H9 (cell line): ENCODE measurements around the gene MINDY4. TPM values are rescaled to one million over a fixed set of nuclear protein-coding genes. Genes with fewer than 3 reads are reported as not detected.

Experiments
- DNase-seq: peaks from one replicate; pipeline ENCODE4 v3.0.0-alpha.2; 2017
- H2AFZ ChIP-seq: one replicate; pipeline ENCODE4 v1.6.1; 2013; ENCODE audit warnings: mild to moderate bottlenecking, low read length, control low read depth, moderate library complexity
- H2AK5ac ChIP-seq: 2 replicates; pipeline ENCODE4 v1.6.1; 2013; ENCODE audit warnings: low read length, control low read depth, mixed read lengths; ENCODE audit not compliant: insufficient read length
- H2BK120ac ChIP-seq: one replicate; pipeline ENCODE4 v1.6.1; 2013; ENCODE audit warnings: low read depth, mild to moderate bottlenecking, low read length, control low read depth, inconsistent platforms; ENCODE audit not compliant: poor library complexity, severe bottlenecking
- H2BK12ac ChIP-seq: 2 replicates; pipeline ENCODE4 v1.6.1; 2013; ENCODE audit warnings: low read length, control low read depth, mixed read lengths, low read depth; ENCODE audit not compliant: insufficient read length
- H2BK15ac ChIP-seq: 2 replicates; pipeline ENCODE4 v1.6.1; 2013; ENCODE audit warnings: low read depth, low read length, control low read depth
- H2BK20ac ChIP-seq: one replicate; pipeline ENCODE4 v1.6.1; 2013; ENCODE audit warnings: low read depth, mild to moderate bottlenecking, low read length, control low read depth, inconsistent platforms; ENCODE audit not compliant: poor library complexity, severe bottlenecking
- H2BK5ac ChIP-seq: 2 replicates; pipeline ENCODE4 v1.6.1; 2013; ENCODE audit warnings: low read length, control low read depth, mixed read lengths; ENCODE audit not compliant: insufficient read length
- H3K14ac ChIP-seq: 2 replicates; pipeline ENCODE4 v1.6.1; 2013; ENCODE audit warnings: low read length, control low read depth; ENCODE audit not compliant: insufficient read depth
- H3K18ac ChIP-seq: 2 replicates; pipeline ENCODE4 v1.6.1; 2013; ENCODE audit warnings: low read depth, mild to moderate bottlenecking, mixed read lengths, low read length, control low read depth; ENCODE audit not compliant: insufficient read length
- H3K23ac ChIP-seq: 2 replicates; pipeline ENCODE4 v1.6.1; 2013; ENCODE audit warnings: low read length, control low read depth, mixed read lengths, low read depth; ENCODE audit not compliant: insufficient read length
- H3K23me2 ChIP-seq: 2 replicates; pipeline ENCODE4 v1.6.1; 2013; ENCODE audit warnings: low read depth, mild to moderate bottlenecking, mixed read lengths, low read length, control low read depth; ENCODE audit not compliant: insufficient read length, poor library complexity, severe bottlenecking
- H3K27ac ChIP-seq: 2 replicates; pipeline ENCODE4 v1.5.1; 2013; ENCODE audit warnings: low read length, control low read depth, mixed read lengths, low read depth; ENCODE audit not compliant: insufficient read length
- H3K27me3 ChIP-seq: 2 replicates; pipeline ENCODE4 v1.6.1; 2013; ENCODE audit warnings: low read length, control low read depth, inconsistent platforms; ENCODE audit not compliant: insufficient read depth
- H3K4ac ChIP-seq: 2 replicates; pipeline ENCODE4 v1.6.1; 2013; ENCODE audit warnings: low read depth, mild to moderate bottlenecking, control low read depth, inconsistent platforms, low read length, moderate library complexity
- H3K4me1 ChIP-seq: 2 replicates; pipeline ENCODE4 v1.6.1; 2013; ENCODE audit warnings: low read length, control low read depth, inconsistent platforms; ENCODE audit not compliant: insufficient read depth
- H3K4me2 ChIP-seq: 2 replicates; pipeline ENCODE4 v1.6.1; 2013; ENCODE audit warnings: low read length, control low read depth, mixed read lengths; ENCODE audit not compliant: insufficient read length, insufficient read depth
- H3K56ac ChIP-seq: 2 replicates; pipeline ENCODE4 v1.6.1; 2013; ENCODE audit warnings: low read depth, mild to moderate bottlenecking, mixed read lengths, low read length, control low read depth; ENCODE audit not compliant: insufficient read length
- H3K79me1 ChIP-seq: 2 replicates; pipeline ENCODE4 v1.6.1; 2013; ENCODE audit warnings: low read depth, mild to moderate bottlenecking, moderate library complexity, low read length, control low read depth, inconsistent platforms; ENCODE audit not compliant: insufficient read depth, poor library complexity, severe bottlenecking
- H3K79me2 ChIP-seq: 2 replicates; pipeline ENCODE4 v1.6.1; 2013; ENCODE audit warnings: low read length, control low read depth, inconsistent platforms; ENCODE audit not compliant: insufficient read depth
- H3K9ac ChIP-seq: 2 replicates; pipeline ENCODE4 v1.6.1; 2013; ENCODE audit warnings: low read length, control low read depth, mixed read lengths; ENCODE audit not compliant: insufficient read length; ENCODE audit errors: extremely low read depth
- H3K9me3 ChIP-seq: one replicate; pipeline ENCODE4 v1.6.1; 2013; ENCODE audit warnings: low read depth, low read length, inconsistent platforms; ENCODE audit not compliant: control insufficient read depth
- H3T11ph ChIP-seq: one replicate; pipeline ENCODE4 v1.6.1; 2013; ENCODE audit warnings: mild to moderate bottlenecking, low read length, control low read depth, inconsistent platforms
- H4K20me1 ChIP-seq: one replicate; pipeline ENCODE4 v1.6.1; 2013; ENCODE audit not compliant: control insufficient read depth, insufficient read length, insufficient read depth
- H4K5ac ChIP-seq: 2 replicates; pipeline ENCODE4 v1.6.1; 2013; ENCODE audit warnings: low read depth, mild to moderate bottlenecking, mixed read lengths, low read length, control low read depth; ENCODE audit not compliant: insufficient read length
- H4K8ac ChIP-seq: replicated peaks from 2 replicates; pipeline ENCODE4 v1.6.1; 2013; ENCODE audit warnings: low read length, control low read depth, mixed read lengths, low read depth; ENCODE audit not compliant: insufficient read length
- H4K91ac ChIP-seq: 2 replicates; pipeline ENCODE4 v1.6.1; 2013; ENCODE audit warnings: low read depth, mild to moderate bottlenecking, moderate library complexity, mixed read lengths, low read length, control low read depth; ENCODE audit not compliant: insufficient read length
- H3K27ac Mint-ChIP-seq, 3 experiments: 2 replicates in 2 of 3; 3 replicates in 1 of 3; pipeline ENCODE4 v1.8.0; 2020 to 2021; ENCODE audit warnings: mixed read lengths in 3 of 3, mild to moderate bottlenecking in 1 of 3, moderate library complexity in 1 of 3
- H3K27me3 Mint-ChIP-seq: 2 replicates; pipeline ENCODE4 v1.8.0; 2021; ENCODE audit warnings: low read depth, mild to moderate bottlenecking, moderate library complexity, mixed read lengths
- H3K36me3 Mint-ChIP-seq, 3 experiments: 2 replicates in 2 of 3; 3 replicates in 1 of 3; pipeline ENCODE4 v1.8.0; 2020 to 2021; ENCODE audit warnings: low read depth in 3 of 3, mixed read lengths in 3 of 3; ENCODE audit not compliant: insufficient read depth in 1 of 3
- H3K4me1 Mint-ChIP-seq, 2 experiments: 2 replicates each; pipeline ENCODE4 v1.8.0; 2020; ENCODE audit warnings: mixed read lengths in 2 of 2
- H3K4me3 Mint-ChIP-seq, 2 experiments: 2 replicates in 1 of 2; 3 replicates in 1 of 2; pipeline ENCODE4 v1.8.0; 2020 to 2021; ENCODE audit warnings: mild to moderate bottlenecking in 2 of 2, mixed read lengths in 2 of 2, moderate library complexity in 1 of 2
- H3K9me3 Mint-ChIP-seq, 2 experiments: 2 replicates in 1 of 2; 3 replicates in 1 of 2; pipeline ENCODE4 v1.8.0; 2020; ENCODE audit warnings: mild to moderate bottlenecking in 2 of 2, mixed read lengths in 2 of 2, moderate library complexity in 1 of 2
- CTCF ChIP-seq: fragments of 200-600 bp; sonication (generic); conservative IDR thresholded peaks from 3 replicates; pipeline ENCODE4 v1.8.0; 2021; ENCODE audit warnings: antibody characterized with exemption, mild to moderate bottlenecking
- WGBS: extraction: QIAGEN DNeasy Blood & Tissue Kit; methylation state at CpG from one replicate; pipeline ENCODE4 v1.1.7; 2013; ENCODE audit warnings: missing lambda C conversion rate, low lambda C conversion rate, mixed read lengths; ENCODE audit not compliant: insufficient read length; ENCODE audit errors: extremely low coverage; 5-methylcytosine and 5-hydroxymethylcytosine counted together
- total RNA-seq: library from RNA; stranded (reverse); gene quantifications from 2 replicates; pipeline ENCODE4 v1.2.1, GENCODE V29; 2021

MINDY4 gene
- total RNA-seq, 1 experiment from 2014 or later: 3.1 TPM

GRCh38 chr7:30897770-30898169 is 126.6 kb downstream of the MINDY4 start:
- Histone ChIP-seq H3K4me2 (no peak overlapping the region), H4K91ac (no peak overlapping the region), H3K18ac (no peak overlapping the region), H2AFZ (no peak overlapping the region), H2BK5ac (no peak overlapping the region), H3K9ac (no peak overlapping the region), H3K4me1 (no peaks in the 10 kb centered on the region), H4K5ac (no peak overlapping the region), H2BK12ac (no peak overlapping the region), H3K27ac (no peak overlapping the region), H4K20me1 (no peaks in the 10 kb centered on the region), H3K56ac (no peak overlapping the region), H3K79me1 (no peaks in the 10 kb centered on the region), H2BK20ac (no peak overlapping the region), H3K14ac (no peak overlapping the region), H3K23me2 (no peaks in the 10 kb centered on the region), H2AK5ac (no peak overlapping the region), H2BK15ac (no peak overlapping the region), H3K4ac (no peak overlapping the region), H3T11ph (no peak overlapping the region), H3K23ac (no peak overlapping the region), H3K79me2 (no peaks in the 10 kb centered on the region), H3K27me3 (no peaks in the 10 kb centered on the region), H2BK120ac (no peak overlapping the region), H3K9me3 (no peaks in the 10 kb centered on the region), H4K8ac (no peak overlapping the region)
- Mint-ChIP-seq H3K4me3 (no peak overlapping the region), H3K27me3 (peaks cover 7% of the 10 kb centered on the region; the same call in 1 of the 2 replicates), H3K36me3 (no peaks in the 10 kb centered on the region), H3K9me3 (no peaks in the 10 kb centered on the region; a peak in 1 of 5 replicates), H3K27ac (peak overlapping the region in 1 of 3 experiments; percentile 3; a peak in 1 of 7 replicates), H3K4me1 (peaks cover 4 to 17% of the 10 kb centered on the region in 2 experiments; a peak in 3 of 4 replicates)
- no CpG with 5 or more reads among the region's 2 CpGs for WGBS
- no peak for DNase-seq
- TF ChIP-seq CTCF: no peak
